Neural cell (in vitro differentiated cells): ENCODE data around the gene GRID1. TPM values are rescaled to one million over a fixed set of nuclear protein-coding genes. Genes with fewer than 3 reads are reported as not detected.

ENCODE experiments used
- H2AFZ ChIP-seq: fragments of 200-600, 300-800 bp; sonication (generic), shearing (Covaris generic); 2 replicates; pipeline ENCODE4 v1.6.0; 2014; ENCODE audit warnings: low read depth, mild to moderate bottlenecking, antibody characterized with exemption, low read length, moderate library complexity
- H3F3A ChIP-seq: fragments of 200-600 bp; shearing (Covaris generic); 2 replicates; pipeline ENCODE4 v1.6.1; 2016; ENCODE audit warnings: mild to moderate bottlenecking, moderate library complexity, mixed read lengths, antibody characterized with exemption, low read length; ENCODE audit not compliant: insufficient read depth, poor library complexity, severe bottlenecking
- H3K27ac ChIP-seq: fragments of 200-600, 300-800 bp; sonication (generic), shearing (Covaris generic); 2 replicates; pipeline ENCODE4 v1.5.1; 2014; ENCODE audit warnings: mild to moderate bottlenecking, low read length, moderate library complexity
- H3K27me3 ChIP-seq: fragments of 300-800, 200-600 bp; sonication (generic), shearing (Covaris generic); 2 replicates; pipeline ENCODE4 v1.6.0; 2014; ENCODE audit warnings: mild to moderate bottlenecking, low read depth, low read length, moderate library complexity; ENCODE audit not compliant: insufficient read depth
- H3K36me3 ChIP-seq: fragments of 300-800, 200-600 bp; sonication (generic), shearing (Covaris generic); 2 replicates; pipeline ENCODE4 v1.5.1; 2014; ENCODE audit warnings: mild to moderate bottlenecking, antibody characterized with exemption, low read length, moderate library complexity; ENCODE audit not compliant: insufficient read depth
- H3K4me2 ChIP-seq: fragments of 300-800, 200-600 bp; sonication (generic), shearing (Covaris generic); 2 replicates; pipeline ENCODE4 v1.6.0; 2014; ENCODE audit warnings: mild to moderate bottlenecking, low read length
- H3K4me3 ChIP-seq: fragments of 300-800, 200-600 bp; sonication (generic), shearing (Covaris generic); 2 replicates; pipeline ENCODE4 v1.5.1; 2014; ENCODE audit warnings: mild to moderate bottlenecking, low read length, moderate library complexity
- H3K79me2 ChIP-seq: fragments of 200-600 bp; shearing (Covaris generic); replicated peaks from 2 replicates; pipeline ENCODE4 v1.6.0; 2014; ENCODE audit warnings: mild to moderate bottlenecking, low read length, moderate library complexity; ENCODE audit not compliant: insufficient read depth
- H3K9ac ChIP-seq: fragments of 300-800, 200-600 bp; sonication (generic), shearing (Covaris generic); 2 replicates; pipeline ENCODE4 v1.6.1; 2016; ENCODE audit warnings: mild to moderate bottlenecking, low read length, mixed read lengths
- H3K9me2 ChIP-seq: fragments of 200-600 bp; shearing (Covaris generic); 2 replicates; pipeline ENCODE4 v1.6.1; 2016; ENCODE audit warnings: mild to moderate bottlenecking, low read length, mixed read lengths; ENCODE audit not compliant: insufficient read depth
- H3K9me3 ChIP-seq: fragments of 200-600, 300-800 bp; sonication (generic), shearing (Covaris generic); 2 replicates; pipeline ENCODE4 v1.6.1; 2016; ENCODE audit warnings: mild to moderate bottlenecking, mixed run types, low read length, moderate library complexity, mixed read lengths
- H4K20me1 ChIP-seq: fragments of 200-600 bp; shearing (Covaris generic); 2 replicates; pipeline ENCODE4 v1.6.1; 2016; ENCODE audit warnings: mild to moderate bottlenecking, mixed run types; ENCODE audit not compliant: insufficient read depth
- CTCF ChIP-seq: fragments of 450-650 bp; IDR thresholded peaks from 2 replicates; pipeline ENCODE4 v1.5.1; 2014; ENCODE audit warnings: antibody characterized with exemption, mild to moderate bottlenecking, moderate library complexity; ENCODE audit not compliant: poor library complexity, severe bottlenecking
- EP300 ChIP-seq: fragments of 450-650 bp; conservative IDR thresholded peaks from 2 replicates; pipeline ENCODE4 v1.6.1; 2014; ENCODE audit warnings: antibody characterized with exemption, mild to moderate bottlenecking, moderate library complexity; ENCODE audit not compliant: poor library complexity, severe bottlenecking
- EZH2 ChIP-seq: fragments of 200-600, 300-800 bp; shearing (Covaris generic), sonication (generic); IDR thresholded peaks from 2 replicates; pipeline ENCODE4 v1.6.1; 2014; ENCODE audit warnings: antibody characterized with exemption, low read length, borderline replicate concordance, mild to moderate bottlenecking; ENCODE audit not compliant: insufficient read depth, poor library complexity, severe bottlenecking
- MXI1 ChIP-seq: fragments of 450-650 bp; conservative IDR thresholded peaks from 2 replicates; pipeline ENCODE4 v1.6.1; 2014; ENCODE audit warnings: antibody characterized with exemption, mild to moderate bottlenecking; ENCODE audit not compliant: poor library complexity, severe bottlenecking
- POLR2AphosphoS5 ChIP-seq: IDR thresholded peaks from 2 replicates; pipeline ENCODE4 v1.6.1; 2012
- RAD21 ChIP-seq: fragments of 450-650 bp; conservative IDR thresholded peaks from 2 replicates; pipeline ENCODE4 v1.6.1; 2014; ENCODE audit warnings: antibody characterized with exemption, mild to moderate bottlenecking, moderate library complexity
- REST ChIP-seq: IDR thresholded peaks from 2 replicates; pipeline ENCODE4 v1.6.1; 2012; ENCODE audit warnings: borderline replicate concordance
- SMC3 ChIP-seq: fragments of 450-650 bp; conservative IDR thresholded peaks from 2 replicates; pipeline ENCODE4 v1.6.1; 2014; ENCODE audit warnings: antibody characterized with exemption, mild to moderate bottlenecking, moderate library complexity; ENCODE audit not compliant: poor library complexity
- TAF1 ChIP-seq: IDR thresholded peaks from 2 replicates; pipeline ENCODE4 v1.6.1; 2012; ENCODE audit warnings: low read depth
- polyA plus RNA-seq: library from polyadenylated mRNA; depleted of rRNA; stranded (reverse); fragments of >200 nt; gene quantifications from 2 replicates; pipeline ENCODE4 v1.2.3, GENCODE V29; 2014

Gene GRID1
- polyA plus RNA-seq, 1 donor from 2014 or later, result 7.3 TPM

- no peak for TF ChIP-seq MXI1
- Histone ChIP-seq H3K4me2 (no peak overlapping the region), H3K36me3 (no peaks in the 10 kb centered on the region), H2AFZ (no peak overlapping the region), H4K20me1 (no peaks in the 10 kb centered on the region), H3K9me2 (no peaks in the 10 kb centered on the region), H3K9me3 (peaks cover 12% of the 10 kb centered on the region), H3K27ac (no peak overlapping the region), H3K79me2 (no peaks in the 10 kb centered on the region), H3K27me3 (no peaks in the 10 kb centered on the region), H3K4me3 (no peak overlapping the region), H3F3A (no peaks in the 10 kb centered on the region), H3K9ac (no peak overlapping the region)
Measured at GRCh38 chr10:85673270-85673669, 693.3 kb downstream of the GRID1 start.

- H3K4me2 ChIP-seq, result no peak overlapping the region
- H4K20me1 ChIP-seq, result no peaks in the 10 kb centered on the region
- no peak overlapping the region for H3K4me3 ChIP-seq
- H3K9me3 ChIP-seq, result peaks cover 12% of the 10 kb centered on the region
- H2AFZ ChIP-seq, result no peak overlapping the region
- no peaks in the 10 kb centered on the region for H3F3A ChIP-seq
- no peaks in the 10 kb centered on the region for H3K9me2 ChIP-seq
- no peaks in the 10 kb centered on the region for H3K36me3 ChIP-seq
- no peak overlapping the region for H3K9ac ChIP-seq
- H3K79me2 ChIP-seq, result no peaks in the 10 kb centered on the region
- no peak for TF ChIP-seq EZH2
- no peak for TF ChIP-seq CTCF
- TF ChIP-seq MXI1, result no peak
- TF ChIP-seq SMC3, result no peak
- TF ChIP-seq EP300, result no peak
- no peak for TF ChIP-seq RAD21
- TF ChIP-seq POLR2AphosphoS5, result no peak
- no peak for TF ChIP-seq REST
- TF ChIP-seq TAF1, result no peak
- no peak overlapping the region for H3K27ac ChIP-seq
- no peaks in the 10 kb centered on the region for H3K27me3 ChIP-seq
Measured at GRCh38 chr10:85671530-85671929, 695.1 kb downstream of the GRID1 start.

GRCh38 chr10:85668522-85668921 lies 698.1 kb downstream of the GRID1 start:
- Histone ChIP-seq H3F3A (no peaks in the 10 kb centered on the region), H3K9ac (no peak overlapping the region), H3K9me3 (peaks cover 12% of the 10 kb centered on the region), H3K79me2 (no peaks in the 10 kb centered on the region), H4K20me1 (no peaks in the 10 kb centered on the region), H3K36me3 (no peaks in the 10 kb centered on the region), H3K4me2 (no peak overlapping the region), H2AFZ (no peak overlapping the region), H3K27me3 (no peaks in the 10 kb centered on the region), H3K9me2 (no peaks in the 10 kb centered on the region), H3K4me3 (no peak overlapping the region), H3K27ac (no peak overlapping the region)
- no peak for TF ChIP-seq EZH2
- TF ChIP-seq EP300, result no peak
- TF ChIP-seq CTCF, result no peak
- no peak for TF ChIP-seq MXI1
- no peak for TF ChIP-seq POLR2AphosphoS5
- no peak for TF ChIP-seq RAD21
